Epithelial cell of esophagus (primary cell): ENCODE results near the gene PAFAH1B1.

Experiments
- DNase-seq: peaks from one replicate; pipeline ENCODE4 v3.0.0; 2010; ENCODE audit warnings: low read depth
- H3K4me3 ChIP-seq: 2 replicates; pipeline ENCODE4 v1.5.1; 2011; ENCODE audit warnings: mild to moderate bottlenecking, low read length, control low read depth
- CTCF ChIP-seq: IDR thresholded peaks from 2 replicates; pipeline ENCODE4 v1.5.1; 2011; ENCODE audit warnings: low read depth, mild to moderate bottlenecking, low read length, control low read depth, inconsistent platforms; ENCODE audit not compliant: insufficient read depth; ENCODE audit errors: missing control alignments

PAFAH1B1 gene

GRCh38 chr17:2594722-2595599 is 1.5 kb downstream of the PAFAH1B1 start:
- no peak for DNase-seq
- no peak for TF ChIP-seq CTCF
- peak overlapping the region; percentile 88 for H3K4me3 ChIP-seq

GRCh38 chr17:2595716-2596115 is 2.3 kb downstream of the PAFAH1B1 start:
- TF ChIP-seq CTCF = no peak

GRCh38 chr17:2598166-2598565 is 4.7 kb downstream of the PAFAH1B1 start:
- no peak overlapping the region for H3K4me3 ChIP-seq
- no peak for TF ChIP-seq CTCF
- DNase-seq = peak; percentile 45

More at GRCh38 chr17:2595716-2596115, 2.3 kb downstream of the PAFAH1B1 start:
- peak overlapping the region; percentile 88 for H3K4me3 ChIP-seq
- DNase-seq = no peak

GRCh38 chr17:2602597-2603017 is 9.2 kb downstream of the PAFAH1B1 start:
- DNase-seq = peak; percentile 33
- no peak for TF ChIP-seq CTCF
- no peak overlapping the region for H3K4me3 ChIP-seq

GRCh38 chr17:2608350-2608913 is 15.0 kb downstream of the PAFAH1B1 start:
- DNase-seq = no peak
- TF ChIP-seq CTCF = no peak
- H3K4me3 ChIP-seq = no peak overlapping the region

- no peak overlapping the region for H3K4me3 ChIP-seq
- TF ChIP-seq CTCF = no peak
- DNase-seq = no peak
Observed at GRCh38 chr17:2609091-2609490, 15.6 kb downstream of the PAFAH1B1 start.
